ENCODE measurements around the gene MMP27.
A peak's percentile ranks its signal among the peaks of the same experiment; 100 is the strongest.

Gene MMP27

DNA sequence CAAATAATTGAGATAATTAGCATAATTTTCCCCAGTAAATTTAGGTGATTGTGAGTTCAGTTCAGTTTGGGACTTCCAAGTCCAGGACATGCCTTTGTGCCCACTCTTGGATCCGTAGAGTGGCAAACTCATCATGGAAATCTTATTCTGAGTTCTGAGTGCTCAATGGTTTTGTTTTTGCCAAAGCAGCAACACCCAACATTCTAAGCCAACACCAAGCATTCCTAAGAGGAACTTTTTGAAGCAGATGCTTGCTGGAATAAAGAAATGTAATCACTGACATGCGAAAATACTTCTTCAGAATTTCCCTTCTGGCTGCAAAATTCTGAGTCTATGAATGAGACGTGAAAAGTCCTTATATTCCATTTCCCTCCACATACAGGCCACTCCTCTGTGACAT lies 10.4 kb downstream of the MMP27 start:
- no peak for DNase-seq

DNA sequence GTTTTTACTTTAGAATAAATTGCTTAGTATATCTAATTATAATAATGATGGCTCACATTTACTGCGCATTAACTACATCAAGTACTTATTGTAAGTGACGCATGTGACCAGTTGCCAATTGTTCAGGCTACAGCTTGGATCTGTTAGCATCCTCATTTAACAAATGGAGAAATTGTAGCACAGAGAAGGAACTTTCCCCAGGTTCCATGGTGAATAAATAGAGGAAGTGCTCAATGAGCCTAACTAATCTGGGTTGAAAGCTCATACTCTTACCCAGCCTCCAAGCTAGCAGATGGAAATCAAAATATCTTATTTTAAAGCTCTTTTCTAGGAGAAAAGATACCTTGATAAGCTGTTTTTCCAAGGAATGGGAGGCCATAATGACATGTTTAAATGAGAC lies 19.8 kb downstream of the MMP27 start:
- DNase-seq: no peak

DNA sequence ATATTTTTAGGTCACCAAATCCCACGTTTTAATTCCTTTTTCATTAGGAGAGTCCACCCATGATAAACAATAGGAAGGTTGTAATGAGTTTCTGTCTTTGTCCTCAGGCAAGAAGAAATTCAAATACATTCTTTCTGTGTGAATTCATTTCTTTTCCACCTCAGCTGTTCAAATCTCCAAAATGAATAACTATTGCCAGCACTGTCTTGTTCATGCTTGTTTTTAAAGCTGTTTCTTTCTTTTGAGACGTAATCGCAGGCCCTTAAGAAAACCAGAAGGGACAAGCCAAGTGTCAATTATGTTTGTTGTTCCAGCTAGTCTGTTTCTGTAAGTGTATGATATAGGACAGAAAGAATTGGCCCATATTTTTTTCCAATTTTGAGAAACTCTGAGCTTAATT lies 20.2 kb downstream of the MMP27 start:
- no peak for DNase-seq

DNA sequence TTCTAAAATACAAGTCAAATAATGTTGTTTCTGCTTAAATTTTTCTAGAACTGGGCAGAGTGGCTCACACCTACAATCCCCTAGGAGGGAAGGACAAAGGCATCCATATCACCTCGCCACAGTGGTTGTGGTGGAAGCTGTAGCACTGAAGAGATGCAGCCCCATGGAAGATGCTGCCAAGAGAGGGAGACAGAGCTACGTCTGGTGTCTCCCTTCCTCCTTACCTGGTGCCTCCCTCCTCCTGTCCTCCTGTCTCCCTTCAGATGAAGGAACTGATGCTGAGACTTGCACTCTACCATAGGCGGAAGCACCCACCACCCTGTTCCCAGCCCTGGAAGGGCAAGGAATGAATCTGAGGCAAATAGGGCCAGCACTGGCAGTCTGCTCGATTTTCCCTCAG lies 22.3 kb downstream of the MMP27 start:
- no peak for DNase-seq

DNA sequence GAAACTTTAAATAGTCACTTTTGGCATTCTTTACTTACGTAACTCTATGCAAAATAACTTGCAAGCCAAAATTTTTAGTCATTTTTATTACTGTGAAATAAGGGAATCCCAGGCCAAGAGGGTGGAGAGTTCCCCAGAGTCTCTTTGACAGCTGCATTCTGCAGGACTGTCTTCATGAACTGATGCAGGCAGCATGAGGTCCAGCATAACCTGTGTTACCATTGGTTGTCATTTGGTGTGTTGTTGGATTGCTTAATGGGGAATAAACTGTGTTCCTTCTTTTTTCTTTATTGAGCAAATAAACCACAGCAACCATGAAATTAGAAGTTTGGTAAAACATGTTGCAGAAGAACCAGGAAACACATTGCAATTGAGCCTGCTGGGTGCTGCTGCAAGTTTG lies 24.6 kb downstream of the MMP27 start:
- peak; percentile 37 for DNase-seq

DNA sequence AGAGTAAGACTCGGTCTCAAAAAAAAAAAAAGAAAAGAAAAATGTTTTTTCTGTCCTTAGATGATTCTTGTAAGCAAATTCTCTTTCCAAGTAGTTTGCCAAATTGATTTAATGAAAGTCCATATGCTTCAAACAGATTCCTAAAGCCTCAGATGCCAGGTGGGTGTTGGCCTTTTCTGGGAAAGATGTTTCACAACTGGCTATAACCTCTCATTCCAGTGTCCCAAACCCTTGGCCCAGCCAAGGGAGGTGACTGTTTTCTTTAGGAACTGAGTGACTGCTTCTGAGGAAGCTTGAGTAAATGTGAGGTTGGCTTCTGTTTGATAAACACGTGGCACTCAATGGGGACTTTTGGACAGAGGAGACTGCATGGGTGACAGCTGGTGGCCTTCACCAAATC lies 27.5 kb downstream of the MMP27 start:
- no peak for DNase-seq

DNA sequence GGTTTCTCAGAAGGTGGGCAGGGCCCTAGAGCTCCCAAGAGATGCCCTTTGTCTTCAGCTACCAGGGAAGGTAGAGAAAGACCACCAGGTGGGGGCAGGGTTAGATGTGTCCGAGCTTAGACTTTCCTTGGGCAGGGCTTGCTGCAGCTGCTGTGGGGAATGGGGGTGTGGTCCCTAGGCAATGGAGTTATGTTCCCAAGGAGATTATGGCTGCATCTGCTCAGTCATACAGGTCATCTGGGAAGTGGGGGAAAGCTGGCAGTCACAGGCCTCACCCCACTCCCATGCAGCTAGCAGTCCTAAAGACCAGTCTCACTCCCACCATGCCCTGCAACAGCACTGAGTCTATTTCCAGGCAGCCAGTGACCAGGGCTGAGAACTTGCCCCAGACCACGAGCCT lies 29.5 kb downstream of the MMP27 start:
- DNase-seq: no peak

DNA sequence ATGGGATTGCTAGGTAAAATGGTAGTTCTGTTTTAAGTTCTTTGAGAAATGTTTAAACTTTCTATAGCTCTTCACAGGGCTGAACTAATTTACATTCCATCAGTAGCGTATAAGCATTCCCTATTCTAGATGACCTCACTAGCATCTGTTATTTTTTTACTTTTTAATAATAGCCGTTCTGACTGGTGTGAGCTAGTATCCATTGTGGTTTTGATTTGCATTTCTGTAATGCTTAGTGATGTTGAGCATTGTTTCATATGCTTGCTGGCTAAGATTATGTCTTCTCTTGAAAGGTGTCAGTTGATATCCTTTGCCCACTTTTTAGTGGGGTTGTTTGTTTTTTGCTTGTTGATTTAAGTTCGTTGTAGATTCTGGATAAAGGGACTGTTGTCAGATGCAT lies 35.9 kb downstream of the MMP27 start:
- DNase-seq: peak; percentile 29

DNA sequence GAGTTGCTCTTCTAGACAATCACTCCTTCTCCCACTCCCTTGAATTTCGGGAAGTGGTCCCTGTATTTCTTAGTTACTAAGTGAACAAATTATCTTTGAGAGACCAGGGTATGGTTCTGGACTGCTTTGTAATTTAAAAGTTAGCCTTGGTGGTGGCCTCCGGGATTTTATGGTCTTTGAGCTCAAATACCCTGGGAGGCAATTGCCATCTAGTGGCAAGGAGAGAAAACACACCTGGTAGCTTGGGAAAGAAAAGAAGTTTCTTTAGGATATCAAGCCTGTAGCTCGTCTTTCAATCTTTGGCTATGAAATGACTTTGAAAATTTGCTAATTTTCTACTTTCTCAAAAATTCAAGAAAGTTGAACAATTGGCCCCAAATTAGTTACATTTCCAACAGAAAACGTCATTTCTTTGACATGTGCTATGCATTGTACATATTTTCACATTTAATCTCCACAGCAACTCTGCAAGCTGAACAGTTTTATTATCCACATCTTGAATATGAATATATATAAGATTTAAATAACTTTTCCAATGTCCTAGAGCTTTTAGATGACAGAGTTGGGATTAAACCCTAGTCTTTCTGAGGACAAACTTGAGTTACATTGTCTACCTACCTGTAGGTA lies 39.1 kb downstream of the MMP27 start:
- DNase-seq: peak; percentile 62

DNA sequence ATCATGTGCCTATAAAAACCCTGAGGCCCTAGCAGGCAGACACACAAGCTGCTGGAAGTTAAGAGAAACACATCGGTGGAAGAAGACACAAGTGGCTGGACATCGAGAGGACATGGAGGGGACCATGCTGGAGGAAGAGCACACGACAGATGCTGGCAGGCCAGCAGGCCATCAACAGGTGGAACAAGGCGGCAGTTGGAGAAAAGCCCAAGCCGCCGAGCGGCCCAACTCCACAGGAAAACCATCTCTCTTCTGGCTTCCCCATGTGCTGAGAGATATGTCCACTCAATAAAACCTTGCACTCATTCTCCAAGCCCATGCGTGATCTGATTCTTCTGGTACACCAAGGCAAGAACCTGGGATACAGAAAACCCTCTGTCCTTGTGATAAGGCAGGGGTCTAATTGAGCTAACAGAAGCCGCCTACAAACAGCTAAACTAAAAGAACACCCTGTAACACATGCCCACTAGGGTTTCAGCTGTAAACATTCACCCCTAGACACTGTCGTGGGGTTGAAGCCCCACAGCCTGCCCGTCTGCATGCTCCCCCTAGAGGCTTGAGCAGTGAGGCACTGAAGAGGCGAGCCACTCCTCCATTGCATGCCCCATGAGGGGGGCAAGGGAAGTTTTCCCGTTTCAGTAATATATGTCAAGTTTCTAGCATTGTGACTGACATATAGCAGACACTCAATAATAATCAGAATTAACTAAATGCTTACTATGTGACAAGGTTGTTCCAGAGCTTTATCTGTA lies 41.4 kb downstream of the MMP27 start:
- peak; percentile 17 for DNase-seq

DNA sequence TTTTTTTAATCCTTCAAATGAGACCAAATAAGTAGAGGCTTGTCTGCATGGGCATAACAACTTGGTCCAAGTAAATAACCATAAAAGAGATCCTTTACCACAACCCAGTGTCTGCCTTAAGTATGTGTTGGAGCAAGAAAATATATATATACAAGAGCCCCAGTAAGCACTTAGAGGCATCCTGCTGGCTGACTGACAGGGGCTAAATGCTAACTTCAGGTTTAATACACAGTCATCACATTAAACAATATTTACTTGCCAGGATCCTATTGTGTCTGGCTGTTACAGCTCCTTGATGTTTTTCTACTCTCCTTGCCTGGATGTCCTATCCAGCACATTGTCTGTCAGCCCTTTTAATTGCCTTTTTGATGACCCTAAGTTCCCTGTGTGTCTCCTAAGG lies 43.0 kb downstream of the MMP27 start:
- DNase-seq: no peak

DNA sequence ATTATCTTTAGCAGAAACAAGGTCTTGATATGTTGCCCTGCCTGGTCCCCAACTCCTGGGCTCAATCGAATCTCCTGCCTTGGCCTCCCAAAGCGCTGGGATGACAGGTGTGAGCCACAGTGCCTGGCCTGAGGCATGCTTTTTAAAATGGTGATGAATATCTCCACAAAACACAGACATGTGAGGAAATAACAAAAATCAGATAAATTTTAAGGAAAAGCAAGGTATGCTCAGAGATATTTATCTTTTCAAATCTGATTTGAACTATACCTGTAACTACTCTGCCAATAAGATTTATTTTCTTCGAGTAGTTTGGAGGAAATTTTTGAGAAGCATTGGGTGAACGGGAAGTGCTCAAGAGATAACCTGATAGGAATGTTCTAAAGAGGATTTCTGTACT lies 44.5 kb downstream of the MMP27 start:
- DNase-seq: no peak

DNA sequence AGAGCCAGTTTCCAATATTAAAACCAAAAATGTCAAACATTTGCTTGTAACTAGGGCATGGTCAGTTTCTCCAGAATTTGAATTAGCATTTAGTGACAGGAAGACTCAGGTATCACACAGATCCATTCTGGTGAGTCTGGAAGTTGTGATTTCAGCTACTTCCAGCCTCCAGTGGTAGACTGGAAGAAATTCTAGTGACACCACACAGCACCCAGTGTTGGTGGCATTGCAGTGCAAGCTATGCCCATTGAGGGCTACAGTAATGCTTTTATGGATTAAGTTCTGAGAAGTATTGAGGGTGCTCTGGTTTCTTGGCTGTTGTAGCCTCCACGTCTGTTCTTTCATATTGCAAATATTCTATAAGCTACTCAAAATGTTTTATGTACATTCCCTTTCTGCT lies 49.0 kb downstream of the MMP27 start:
- DNase-seq: no peak

DNA sequence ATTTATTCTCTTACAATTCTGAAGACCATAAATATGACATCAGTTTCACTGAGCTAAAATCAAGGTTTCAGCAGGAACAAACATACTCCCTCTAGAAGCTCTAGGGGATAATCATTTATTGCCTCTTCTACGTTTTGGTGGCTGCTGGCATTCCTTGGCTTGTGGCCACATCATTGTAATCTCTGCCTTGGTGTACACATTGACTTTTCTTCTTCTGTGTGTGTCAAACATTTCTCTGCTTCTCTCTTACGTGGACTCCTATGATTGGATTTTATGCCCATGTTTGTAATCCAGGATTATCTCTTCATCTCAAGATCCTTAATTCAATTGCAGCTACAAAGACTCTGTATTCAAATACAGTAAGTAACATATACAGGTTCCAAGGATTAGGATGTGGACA lies 50.0 kb downstream of the MMP27 start:
- no peak for DNase-seq

DNA sequence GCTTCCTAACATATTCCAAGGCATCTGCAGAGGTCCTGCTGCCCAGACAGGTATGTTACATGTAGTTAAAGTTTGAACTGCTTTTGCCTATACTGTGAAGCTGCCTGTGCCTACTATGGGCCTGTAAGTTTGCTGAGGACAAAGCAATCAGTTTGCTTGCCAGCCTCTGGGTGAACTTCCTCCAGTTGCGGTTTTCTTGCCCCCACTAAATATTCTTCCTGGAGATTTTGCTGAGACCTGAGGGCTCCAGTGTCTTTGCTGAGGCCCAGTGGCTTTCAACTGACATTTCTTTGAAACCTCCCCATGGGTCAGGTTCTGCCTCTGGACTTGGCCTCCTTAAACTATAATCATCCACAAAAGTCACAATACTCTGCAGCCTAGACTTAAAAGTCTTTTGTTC lies 50.8 kb downstream of the MMP27 start:
- no peak for DNase-seq

DNA sequence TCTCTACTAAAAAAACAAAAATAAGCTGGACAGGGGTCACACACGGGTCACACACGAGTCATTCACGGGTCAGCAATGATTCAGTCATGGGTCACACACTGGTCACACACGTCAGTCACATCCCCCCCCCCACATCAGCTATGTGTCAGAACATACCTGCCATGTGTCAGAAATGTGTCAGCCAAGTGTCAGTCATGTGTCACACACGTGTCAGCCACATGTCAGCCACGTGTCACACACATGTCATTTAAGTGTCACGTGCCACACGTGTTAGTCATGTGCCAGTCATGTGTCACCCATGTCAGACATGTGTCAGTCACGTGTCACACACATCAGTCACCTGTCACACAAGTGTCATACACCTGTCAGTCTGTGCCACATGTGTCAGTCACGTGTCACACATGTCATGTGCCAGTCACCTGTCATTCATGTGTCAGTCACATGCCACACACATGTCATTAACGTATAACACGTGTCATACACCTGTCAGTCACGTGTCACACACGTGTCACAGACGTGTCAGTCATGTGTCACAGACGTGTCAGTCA lies 51.8 kb downstream of the MMP27 start:
- DNase-seq: peak; percentile 23

DNA sequence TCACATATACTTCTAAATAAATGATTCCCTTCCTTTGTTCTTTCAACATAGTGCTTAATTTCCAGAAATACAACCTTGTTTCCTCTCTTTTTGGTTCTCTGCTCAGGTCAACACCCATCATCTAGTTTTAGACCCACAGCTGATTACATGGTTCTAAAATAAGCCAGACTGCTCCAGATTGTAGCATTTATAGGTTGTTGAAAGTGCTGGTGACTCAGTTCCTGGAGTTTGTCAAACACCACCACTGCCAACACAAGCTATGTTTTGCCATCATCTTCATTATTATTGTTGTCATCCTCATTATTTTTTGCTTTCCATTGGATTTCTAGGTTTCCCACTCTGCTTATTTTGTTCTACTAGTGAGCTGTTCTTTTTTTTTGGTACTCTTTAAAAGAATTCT lies 58.1 kb downstream of the MMP27 start:
- no peak for DNase-seq

DNA sequence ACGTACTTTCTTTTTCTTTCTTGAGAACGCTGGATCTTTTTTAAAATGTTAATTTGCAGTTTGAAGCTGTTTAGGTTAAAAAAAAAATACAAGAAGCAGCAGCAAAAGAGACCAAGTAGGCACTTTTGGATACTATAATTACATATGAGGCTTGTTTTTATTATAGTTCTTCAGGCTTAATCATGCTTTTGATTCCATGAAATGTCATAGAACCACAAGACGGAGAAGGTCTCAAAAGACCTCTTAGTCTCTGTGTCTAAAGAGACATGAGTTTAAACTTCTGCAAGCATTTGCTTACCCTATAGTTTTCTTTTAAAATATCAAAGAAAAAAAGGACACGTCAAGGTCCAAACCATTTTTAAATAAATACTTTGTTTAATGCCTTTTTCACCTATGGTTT lies 61.6 kb downstream of the MMP27 start:
- DNase-seq: no peak
